Left lung (tissue), 10 donors: ENCODE data around the gene REEP1. TPM values are rescaled to one million over a fixed set of nuclear protein-coding genes. Genes with fewer than 3 reads are reported as not detected.

Experiments used
- ATAC-seq: fragments of 200-7000 bp; cut with Tn5 transposase; one replicate; pipeline ENCODE4 v1.9.1; 2020; ENCODE audit warnings: moderate library complexity
- DNase-seq, 4 donors: peaks; one replicate each; pipeline ENCODE4 v3.0.0-alpha.2; 2013 to 2020
- H3K27ac ChIP-seq, 2 donors: fragments of 200-600 bp; sonication (generic) in 1 of 2; one replicate each; pipeline versions ENCODE4 v1.5.0 to v1.8.0; 2020 to 2021
- H3K27me3 ChIP-seq, 2 donors: fragments of 200-600 bp; sonication (generic) in 1 of 2; one replicate each; pipeline versions ENCODE4 v1.5.0 to v1.8.0; 2020 to 2021
- H3K36me3 ChIP-seq, 2 donors: fragments of 200-600 bp; sonication (generic) in 1 of 2; one replicate each; pipeline versions ENCODE4 v1.5.0 to v1.8.0; 2020 to 2021
- H3K4me1 ChIP-seq, 2 donors: fragments of 200-600 bp; one replicate each; pipeline ENCODE4 v1.8.0; 2021
- H3K4me3 ChIP-seq, 2 donors: fragments of 200-600 bp; sonication (generic) in 1 of 2; one replicate each; pipeline versions ENCODE4 v1.5.0 to v1.8.0; 2020 to 2021; ENCODE audit warnings: mild to moderate bottlenecking in 1 of 2
- H3K9me3 ChIP-seq, 2 donors: fragments of 200-600 bp; sonication (generic) in 1 of 2; one replicate each; pipeline versions ENCODE4 v1.5.0 to v1.8.0; 2020 to 2021
- intact Hi-C, 2 donors: fragments of 100-400 bp; cut with DNase I; formaldehyde crosslinking; loops; one replicate each; pipeline versions ENCODE4 v1.11.2 to v1.14.2; 2022
- polyA plus RNA-seq, 6 donors: library from polyadenylated mRNA; unstranded; fragments of 120-200 nt; gene quantifications; one replicate each; pipeline ENCODE4 v1.2.1, GENCODE V29; 2013; ENCODE audit not compliant: insufficient read length in 6 of 6
- total RNA-seq, 2 donors: library from RNA; stranded (reverse); fragmentation: NEBNext Ultra II Directional; extraction: Animal tissue kit (Norgen Biotek cat#: 25700); gene quantifications; one replicate each; pipeline ENCODE4 v1.2.1, GENCODE V29; 2021
- TF ChIP-seq, protein P1 (sequence below), 2 donors: fragments of 200-600 bp; sonication (generic) in 1 of 2; IDR thresholded peaks; one replicate each; pipeline versions ENCODE4 v1.5.0 to v1.8.0; 2021; ENCODE audit warnings: antibody characterized with exemption in 2 of 2
- donor health status: DM: no; HTN: yes; CAD: no.
- donor health status: DM: no; HTN: no; CAD: no.

Gene REEP1
- total and polyA plus RNA-seq, 8 donors, result 4.8 to 19.9 (median 17.1) TPM

DNA sequence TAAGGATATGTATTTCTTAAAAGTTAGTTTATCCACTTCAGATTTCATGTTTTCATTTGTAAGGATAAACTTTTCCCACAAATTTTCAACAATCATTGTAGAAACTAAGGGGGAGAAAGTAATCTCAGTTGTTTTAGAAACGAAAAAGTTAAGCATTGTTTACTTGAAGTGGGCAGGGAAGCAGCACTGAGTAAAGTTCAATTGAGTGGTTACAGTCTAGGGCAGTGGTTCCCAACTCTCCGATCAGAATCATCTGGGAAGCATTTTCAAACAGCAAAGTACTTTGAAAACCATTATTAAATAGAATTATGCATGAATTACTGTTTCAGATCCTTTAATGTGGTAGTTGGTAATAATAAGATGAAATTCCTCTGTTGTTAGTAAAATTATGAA is 125.6 kb downstream of the REEP1 start:
- peaks cover 0 to 73% of the 10 kb centered on the region in 2 donors for H3K36me3 ChIP-seq
- peaks cover 0 to under 1% of the 10 kb centered on the region in 2 donors for H3K27me3 ChIP-seq
- H3K4me3 ChIP-seq, result no peak overlapping the region
- TF ChIP-seq, protein P1, sequence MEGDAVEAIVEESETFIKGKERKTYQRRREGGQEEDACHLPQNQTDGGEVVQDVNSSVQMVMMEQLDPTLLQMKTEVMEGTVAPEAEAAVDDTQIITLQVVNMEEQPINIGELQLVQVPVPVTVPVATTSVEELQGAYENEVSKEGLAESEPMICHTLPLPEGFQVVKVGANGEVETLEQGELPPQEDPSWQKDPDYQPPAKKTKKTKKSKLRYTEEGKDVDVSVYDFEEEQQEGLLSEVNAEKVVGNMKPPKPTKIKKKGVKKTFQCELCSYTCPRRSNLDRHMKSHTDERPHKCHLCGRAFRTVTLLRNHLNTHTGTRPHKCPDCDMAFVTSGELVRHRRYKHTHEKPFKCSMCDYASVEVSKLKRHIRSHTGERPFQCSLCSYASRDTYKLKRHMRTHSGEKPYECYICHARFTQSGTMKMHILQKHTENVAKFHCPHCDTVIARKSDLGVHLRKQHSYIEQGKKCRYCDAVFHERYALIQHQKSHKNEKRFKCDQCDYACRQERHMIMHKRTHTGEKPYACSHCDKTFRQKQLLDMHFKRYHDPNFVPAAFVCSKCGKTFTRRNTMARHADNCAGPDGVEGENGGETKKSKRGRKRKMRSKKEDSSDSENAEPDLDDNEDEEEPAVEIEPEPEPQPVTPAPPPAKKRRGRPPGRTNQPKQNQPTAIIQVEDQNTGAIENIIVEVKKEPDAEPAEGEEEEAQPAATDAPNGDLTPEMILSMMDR (IDR thresholded peaks at IDR 0.05), result no peak
- H3K4me1 ChIP-seq, result peaks cover 0 to 6% of the 10 kb centered on the region in 2 donors
- no peak overlapping the region for H3K27ac ChIP-seq
- intact Hi-C loops, result no loop called here
- DNase-seq (no peak), ATAC-seq (peak; percentile 56)
- H3K9me3 ChIP-seq, result no peaks in the 10 kb centered on the region

DNA sequence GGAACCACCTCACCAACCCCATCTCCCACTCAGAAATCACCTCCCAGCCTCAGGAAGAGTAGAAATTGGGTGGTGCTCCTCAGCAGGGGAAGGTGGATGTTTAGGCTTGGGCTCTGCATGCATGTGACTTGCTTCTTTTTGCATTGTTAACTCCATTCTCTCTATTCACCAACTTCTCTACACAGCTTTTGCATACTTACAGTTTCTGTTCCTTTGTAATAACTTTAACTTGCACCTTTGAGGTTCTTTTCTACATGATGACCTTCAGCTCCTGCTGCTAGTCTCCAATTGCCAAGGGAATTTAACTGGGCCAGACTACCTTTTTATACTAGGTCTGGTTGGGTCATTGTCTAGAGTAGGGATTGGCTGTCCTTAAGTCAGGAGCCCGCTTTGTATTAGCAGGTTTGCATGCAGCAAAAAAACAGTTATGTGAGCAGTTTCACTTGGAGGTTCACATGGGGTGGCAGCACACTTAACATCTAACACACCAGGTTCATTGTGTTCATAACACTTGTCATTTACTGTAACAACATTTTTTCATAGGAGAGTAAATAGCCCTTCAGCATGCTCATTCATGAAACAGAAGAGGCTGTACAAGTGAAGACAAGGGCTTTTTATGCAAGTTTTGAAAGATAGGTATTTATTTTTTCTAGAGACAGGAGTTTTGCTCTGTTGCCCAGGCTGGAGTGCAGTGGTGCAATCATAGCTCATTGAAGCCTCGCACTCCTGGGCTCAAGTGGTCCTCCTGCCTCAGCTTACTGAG is 126.2 kb downstream of the REEP1 start:
- DNase-seq (peak in 2 of 4 donors; percentile 46 to 67), ATAC-seq (peak; percentile 90)
- intact Hi-C loops, result no loop called here
- TF ChIP-seq, protein P1 (IDR thresholded peaks at IDR 0.05), result no peak
- Histone ChIP-seq H3K27ac (no peak overlapping the region), H3K27me3 (no peaks in the 10 kb centered on the region), H3K4me3 (no peak overlapping the region), H3K36me3 (peaks cover 0 to 79% of the 10 kb centered on the region in 2 donors), H3K4me1 (peaks cover 0 to 6% of the 10 kb centered on the region in 2 donors), H3K9me3 (no peaks in the 10 kb centered on the region)

- intact Hi-C loops, result no loop called here
Observed at GRCh38 chr2:86204458-86204857, 133.0 kb downstream of the REEP1 start.

GRCh38 chr2:86203614-86204013 is 133.8 kb downstream of the REEP1 start:
- intact Hi-C loops, result no loop called here
- ATAC-seq, result no peak
- no peak overlapping the region for H3K27ac ChIP-seq

More at GRCh38 chr2:86204458-86204857, 133.0 kb downstream of the REEP1 start:
- H3K4me3 ChIP-seq, result no peak overlapping the region
- DNase-seq (no peak), ATAC-seq (no peak)
- no peaks in the 10 kb centered on the region for H3K9me3 ChIP-seq
- no peak overlapping the region for H3K27ac ChIP-seq
- TF ChIP-seq, protein P1 (IDR thresholded peaks at IDR 0.05), result no peak
- no peaks in the 10 kb centered on the region for H3K27me3 ChIP-seq
- H3K4me1 ChIP-seq, result peaks cover 0 to 13% of the 10 kb centered on the region in 2 donors
- peaks cover 0 to 38% of the 10 kb centered on the region in 2 donors for H3K36me3 ChIP-seq

GRCh38 chr2:86202702-86203101 is 134.7 kb downstream of the REEP1 start:
- TF ChIP-seq, protein P1 (IDR thresholded peaks at IDR 0.05), result no peak
- DNase-seq, result no peak
- intact Hi-C loops, result no loop called here
- no peak for ATAC-seq
- no peaks in the 10 kb centered on the region for H3K27me3 ChIP-seq
- H3K4me1 ChIP-seq, result peaks cover 0 to 18% of the 10 kb centered on the region in 2 donors
- H3K9me3 ChIP-seq, result no peaks in the 10 kb centered on the region
- peaks cover 0 to 20% of the 10 kb centered on the region in 2 donors for H3K36me3 ChIP-seq
- H3K4me3 ChIP-seq, result no peak overlapping the region
- no peak overlapping the region for H3K27ac ChIP-seq

More at GRCh38 chr2:86203614-86204013, 133.8 kb downstream of the REEP1 start:
- TF ChIP-seq, protein P1 (IDR thresholded peaks at IDR 0.05), result no peak
- no peak for DNase-seq
- no peak overlapping the region for H3K4me3 ChIP-seq
- H3K36me3 ChIP-seq, result peaks cover 0 to 29% of the 10 kb centered on the region in 2 donors
- H3K4me1 ChIP-seq, result peaks cover 0 to 17% of the 10 kb centered on the region in 2 donors
- no peaks in the 10 kb centered on the region for H3K9me3 ChIP-seq
- H3K27me3 ChIP-seq, result no peaks in the 10 kb centered on the region
